Heart right ventricle (tissue), 16 donors: ENCODE data around the gene DNAH14. TPM values are rescaled to one million over a fixed set of nuclear protein-coding genes. Genes with fewer than 3 reads are reported as not detected.

Experiments
- ATAC-seq, 8 donors: fragments of 200-7000 bp; cut with Tn5 transposase; one replicate each; pipeline ENCODE4 v1.9.1; 2020; ENCODE audit warnings: mild to moderate bottlenecking in 8 of 8, moderate library complexity in 8 of 8, moderate number of reproducible peaks in 1 of 8
- DNase-seq, 2 donors: peaks; one replicate each; pipeline ENCODE4 v3.0.0-alpha.2; 2020
- H3K27ac ChIP-seq, 10 donors: fragments of 200-600 bp; sonication (generic) in 2 of 10; one replicate each; pipeline versions ENCODE4 v1.5.0 to v1.8.0; 2020 to 2022; ENCODE audit warnings: mild to moderate bottlenecking in 3 of 10
- H3K27me3 ChIP-seq, 7 donors: fragments of 200-600 bp; one replicate each; pipeline ENCODE4 v1.8.0; 2021 to 2022; ENCODE audit warnings: mild to moderate bottlenecking in 2 of 7
- H3K36me3 ChIP-seq, 9 donors: fragments of 200-600 bp; sonication (generic) in 1 of 9; one replicate each; pipeline versions ENCODE4 v1.5.0 to v1.8.0; 2020 to 2022; ENCODE audit warnings: mild to moderate bottlenecking in 2 of 9
- H3K4me1 ChIP-seq, 9 donors: fragments of 200-600 bp; sonication (generic) in 1 of 9; one replicate each; pipeline versions ENCODE4 v1.5.0 to v1.8.0; 2020 to 2022; ENCODE audit warnings: mild to moderate bottlenecking in 4 of 9
- H3K4me3 ChIP-seq, 10 donors: fragments of 200-600 bp; sonication (generic) in 2 of 10; one replicate each; pipeline versions ENCODE4 v1.5.0 to v1.8.0; 2020 to 2022; ENCODE audit warnings: mild to moderate bottlenecking in 7 of 10, moderate library complexity in 2 of 10
- H3K9me3 ChIP-seq, 11 donors: fragments of 200-600 bp in 10 of 11; sonication (generic) in 2 of 11; one replicate each; pipeline versions ENCODE4 v1.5.0 to v1.8.0; 2013 to 2022; ENCODE audit warnings: mild to moderate bottlenecking in 2 of 11, control low read depth in 1 of 11, moderate library complexity in 1 of 11
- CTCF ChIP-seq, 9 donors: fragments of 200-600 bp; sonication (generic) in 2 of 9; IDR thresholded peaks; one replicate each; pipeline versions ENCODE4 v1.5.0 to v1.8.0; 2021 to 2022; ENCODE audit warnings: antibody characterized with exemption in 9 of 9, mild to moderate bottlenecking in 5 of 9, moderate library complexity in 1 of 9
- WGBS, 2 donors: extraction: QIAGEN DNeasy Blood & Tissue Kit; methylation state at CpG; one replicate each; pipeline ENCODE4 v1.1.7; 2013; ENCODE audit warnings: inconsistent platforms in 1 of 2; 5-methylcytosine and 5-hydroxymethylcytosine counted together
- intact Hi-C, 10 donors: fragments of 100-400 bp; cut with DNase I; formaldehyde crosslinking; loops; one replicate each; pipeline versions ENCODE4 v1.11.1 to v1.14.2; 2022
- polyA plus RNA-seq, 2 donors: library from polyadenylated mRNA; stranded (reverse); fragments of 200-250 nt; gene quantifications; one replicate each; pipeline ENCODE4 v1.2.3, GENCODE V29; 2013
- total RNA-seq, 10 donors: library from RNA; stranded (reverse); fragmentation: NEBNext Ultra II Directional in 3 of 10; extraction: Animal tissue kit (Norgen Biotek cat#: 25700) in 3 of 10; gene quantifications; one replicate each; pipeline versions ENCODE4 v1.2.1 to v1.2.4, GENCODE V29; 2021 to 2023
- donor health status: Arrhythmogenic right ventricular cardiomyopathy.
- donor health status: ischemic (EF 13 %, LVEDD 7.1; RV severe dilation, severe dysfunction).
- donor health status: healthy with polysubstance abuse.
- donor health status: DM: no; HTN: yes; CAD: no.
- donor health status: DM: no; HTN: no; CAD: no.
- donor health status: ischemic (EF 25% LVEDD 6.9; RV normal size, moderate dysfunction).
- donor health status: ischemic (EF 25% LVEDD 5.7; RV mildly dilated, moderate dysfunction).
- donor health status: healthy.
- donor health status: DM: yes; HTN: yes; CAD: no.
- donor health status: Ischemic cardiomyopathy.
- donor health status: ischemic (EF 35%, LVEDD 5.7; RV mildly dilated, moderate dysfunction).
- donor health status: nonischemic (EF 11% LVEDD 7.7; RV severe dilation, severe dysfunction).
- donor health status: DM: yes; HTN: yes; CAD: no.
- donor health status: PGD.
- donor health status: ischemic (EF 29% LVEDD 5.4; RV normal size, mild dysfunction).
- donor health status: nonischemic (EF 23%, LVEDD 6.1; RV moderate dilation, normal function).

The DNAH14 gene
- total and polyA plus RNA-seq, 12 donors: 0.12 to 8.0 (median 2.0) TPM

- no peaks in the 10 kb centered on the region for H3K4me1 ChIP-seq
- DNase-seq (no peak), ATAC-seq (no peak)
- TF ChIP-seq CTCF (IDR thresholded peaks at IDR 0.05): no peak
- no peaks in the 10 kb centered on the region for H3K27me3 ChIP-seq
- H3K36me3 ChIP-seq: peaks cover 0 to 49% (median 5%) of the 10 kb centered on the region in 9 donors
- no peak overlapping the region for H3K27ac ChIP-seq
- no peak overlapping the region for H3K4me3 ChIP-seq
- H3K9me3 ChIP-seq: no peaks in the 10 kb centered on the region
- intact Hi-C loops: no loop called here
- 96 to 97% methylated on average over 2 of the region's 2 CpGs for WGBS, 2 donors
Measured at GRCh38 chr1:225396357-225396756, 466.9 kb downstream of the DNAH14 start.

GRCh38 chr1:225400968-225401367 lies 471.5 kb downstream of the DNAH14 start:
- Histone ChIP-seq H3K4me3 (no peak overlapping the region), H3K27ac (no peak overlapping the region), H3K36me3 (peaks cover 0 to 86% (median 17%) of the 10 kb centered on the region in 9 donors), H3K9me3 (no peaks in the 10 kb centered on the region), H3K27me3 (no peaks in the 10 kb centered on the region), H3K4me1 (no peaks in the 10 kb centered on the region)
- intact Hi-C loops: no loop called here
- 95 to 96% methylated on average over 5 of the region's 5 CpGs for WGBS, 2 donors
- DNase-seq (no peak), ATAC-seq (no peak)
- TF ChIP-seq CTCF (IDR thresholded peaks at IDR 0.05): no peak

- WGBS, 2 donors: 97 to 99% methylated on average over 8 of the region's 8 CpGs
- H3K36me3 ChIP-seq: peaks cover 0 to 100% (median 17%) of the 10 kb centered on the region in 9 donors
- H3K27me3 ChIP-seq: no peaks in the 10 kb centered on the region
- H3K4me1 ChIP-seq: no peaks in the 10 kb centered on the region
- no peaks in the 10 kb centered on the region for H3K9me3 ChIP-seq
- DNase-seq (no peak), ATAC-seq (no peak)
- no peak overlapping the region for H3K4me3 ChIP-seq
- no peak for TF ChIP-seq CTCF (IDR thresholded peaks at IDR 0.05)
- intact Hi-C loops: no loop called here
- no peak overlapping the region for H3K27ac ChIP-seq
Measured at GRCh38 chr1:225406976-225407725, 477.7 kb downstream of the DNAH14 start.

GRCh38 chr1:225407755-225408154 lies 478.3 kb downstream of the DNAH14 start:
- H3K27me3 ChIP-seq: no peaks in the 10 kb centered on the region
- H3K4me3 ChIP-seq: no peak overlapping the region
- H3K27ac ChIP-seq: no peak overlapping the region
- DNase-seq: no peak
- H3K9me3 ChIP-seq: no peaks in the 10 kb centered on the region
- 98 to 99% methylated on average over 2 of the region's 2 CpGs for WGBS, 2 donors
- peaks cover 0 to 100% (median 22%) of the 10 kb centered on the region in 9 donors for H3K36me3 ChIP-seq
- no peaks in the 10 kb centered on the region for H3K4me1 ChIP-seq
- no peak for ATAC-seq
- TF ChIP-seq CTCF (IDR thresholded peaks at IDR 0.05): no peak
- intact Hi-C loops: no loop called here
